A673 (cell line): Measurements from ENCODE around the gene ACTN4.

ENCODE experiments used
- EZH2 ChIP-seq: fragments of 200-600 bp; sonication (generic); IDR thresholded peaks from 2 replicates; pipeline ENCODE4 v1.6.1; 2017; ENCODE audit warnings: borderline replicate concordance, low read depth, mild to moderate bottlenecking, mixed read lengths, antibody characterized with exemption, low read length; ENCODE audit not compliant: poor library complexity, severe bottlenecking
- TF ChIP-seq, protein P1 (sequence below): fragments of 300-800, 200-600 bp; sonication (generic); conservative IDR thresholded peaks from 2 replicates; pipeline ENCODE4 v1.5.1; 2017; ENCODE audit warnings: low read depth, mild to moderate bottlenecking, antibody characterized with exemption, low read length, moderate library complexity, mixed read lengths

GRCh38 chr19:38665219-38665931 lies 17.9 kb downstream of the ACTN4 start:
- TF ChIP-seq, protein P1, sequence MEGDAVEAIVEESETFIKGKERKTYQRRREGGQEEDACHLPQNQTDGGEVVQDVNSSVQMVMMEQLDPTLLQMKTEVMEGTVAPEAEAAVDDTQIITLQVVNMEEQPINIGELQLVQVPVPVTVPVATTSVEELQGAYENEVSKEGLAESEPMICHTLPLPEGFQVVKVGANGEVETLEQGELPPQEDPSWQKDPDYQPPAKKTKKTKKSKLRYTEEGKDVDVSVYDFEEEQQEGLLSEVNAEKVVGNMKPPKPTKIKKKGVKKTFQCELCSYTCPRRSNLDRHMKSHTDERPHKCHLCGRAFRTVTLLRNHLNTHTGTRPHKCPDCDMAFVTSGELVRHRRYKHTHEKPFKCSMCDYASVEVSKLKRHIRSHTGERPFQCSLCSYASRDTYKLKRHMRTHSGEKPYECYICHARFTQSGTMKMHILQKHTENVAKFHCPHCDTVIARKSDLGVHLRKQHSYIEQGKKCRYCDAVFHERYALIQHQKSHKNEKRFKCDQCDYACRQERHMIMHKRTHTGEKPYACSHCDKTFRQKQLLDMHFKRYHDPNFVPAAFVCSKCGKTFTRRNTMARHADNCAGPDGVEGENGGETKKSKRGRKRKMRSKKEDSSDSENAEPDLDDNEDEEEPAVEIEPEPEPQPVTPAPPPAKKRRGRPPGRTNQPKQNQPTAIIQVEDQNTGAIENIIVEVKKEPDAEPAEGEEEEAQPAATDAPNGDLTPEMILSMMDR, result no peak
- no peak for TF ChIP-seq EZH2
